Body of pancreas (tissue), 4 donors: ENCODE measurements around the gene CHRDL2. TPM values are rescaled to one million over a fixed set of nuclear protein-coding genes. Genes with fewer than 3 reads are reported as not detected.

Source experiments
- ATAC-seq: fragments of 150-250 bp; one replicate; pipeline ENCODE4 v1.9.1; 2016
- DNase-seq, 4 donors: peaks; one replicate each; pipeline ENCODE4 v3.0.0-alpha.2; 2019
- H3K27ac ChIP-seq, 4 donors: fragments of 200-600 bp; sonication (generic); 1 replicate in 3 of 4; 2 replicates in 1 of 4; pipeline versions ENCODE4 v1.5.1 to v1.6.1; 2016 to 2019; ENCODE audit warnings: mild to moderate bottlenecking in 1 of 4, mixed read lengths in 1 of 4, moderate library complexity in 1 of 4
- H3K27me3 ChIP-seq, 2 donors: fragments of 200-600 bp; sonication (generic); one replicate each; pipeline ENCODE4 v1.6.0; 2016; ENCODE audit warnings: mild to moderate bottlenecking in 1 of 2
- H3K36me3 ChIP-seq, 2 donors: fragments of 200-600 bp; sonication (generic); replicated peaks in 1 of 2; 2 replicates each; pipeline ENCODE4 v1.5.1; 2016; ENCODE audit warnings: low read depth in 2 of 2; ENCODE audit not compliant: insufficient read depth in 1 of 2
- H3K4me1 ChIP-seq: fragments of 200-600 bp; sonication (generic); one replicate; pipeline ENCODE4 v1.6.0; 2016
- H3K4me3 ChIP-seq, 2 donors: fragments of 200-600 bp; sonication (generic); 1 replicate in 1 of 2; 2 replicates in 1 of 2; pipeline ENCODE4 v1.5.1; 2016 to 2019
- H3K9me3 ChIP-seq, 3 donors: fragments of 200-600 bp; sonication (generic); 1 replicate in 2 of 3; 2 replicates in 1 of 3; pipeline ENCODE4 v1.5.1; 2016
- CTCF ChIP-seq, 7 experiments: fragments of 450-650 bp in 4 of 7; fragments of 200-600 bp in 3 of 7; sonication (generic) in 3 of 7; IDR thresholded peaks; one replicate each; pipeline ENCODE4 v1.5.1; 2016 to 2019; ENCODE audit warnings: antibody characterized with exemption in 7 of 7
- POLR2A ChIP-seq, 3 donors: fragments of 450-650 bp; IDR thresholded peaks; one replicate each; pipeline ENCODE4 v1.6.1; 2016; ENCODE audit warnings: antibody characterized with exemption in 3 of 3, mild to moderate bottlenecking in 2 of 3
- whole genome bisulfite sequencing, 2 donors: methylation state at CpG; one replicate each; pipeline ENCODE4 v1.1.5; 2017; 5-methylcytosine and 5-hydroxymethylcytosine counted together
- intact Hi-C: fragments of 100-400 bp; cut with DNase I; formaldehyde crosslinking; loops from one replicate; pipeline ENCODE4 v1.15.1; 2023
- total RNA-seq, 2 donors: library from RNA; depleted of rRNA; stranded (reverse); fragments of >200 nt; gene quantifications; one replicate each; pipeline ENCODE4 v1.1.0, GENCODE V29; 2016

The CHRDL2 gene
- total RNA-seq, 2 donors from 2014 or later: not detected

DNA sequence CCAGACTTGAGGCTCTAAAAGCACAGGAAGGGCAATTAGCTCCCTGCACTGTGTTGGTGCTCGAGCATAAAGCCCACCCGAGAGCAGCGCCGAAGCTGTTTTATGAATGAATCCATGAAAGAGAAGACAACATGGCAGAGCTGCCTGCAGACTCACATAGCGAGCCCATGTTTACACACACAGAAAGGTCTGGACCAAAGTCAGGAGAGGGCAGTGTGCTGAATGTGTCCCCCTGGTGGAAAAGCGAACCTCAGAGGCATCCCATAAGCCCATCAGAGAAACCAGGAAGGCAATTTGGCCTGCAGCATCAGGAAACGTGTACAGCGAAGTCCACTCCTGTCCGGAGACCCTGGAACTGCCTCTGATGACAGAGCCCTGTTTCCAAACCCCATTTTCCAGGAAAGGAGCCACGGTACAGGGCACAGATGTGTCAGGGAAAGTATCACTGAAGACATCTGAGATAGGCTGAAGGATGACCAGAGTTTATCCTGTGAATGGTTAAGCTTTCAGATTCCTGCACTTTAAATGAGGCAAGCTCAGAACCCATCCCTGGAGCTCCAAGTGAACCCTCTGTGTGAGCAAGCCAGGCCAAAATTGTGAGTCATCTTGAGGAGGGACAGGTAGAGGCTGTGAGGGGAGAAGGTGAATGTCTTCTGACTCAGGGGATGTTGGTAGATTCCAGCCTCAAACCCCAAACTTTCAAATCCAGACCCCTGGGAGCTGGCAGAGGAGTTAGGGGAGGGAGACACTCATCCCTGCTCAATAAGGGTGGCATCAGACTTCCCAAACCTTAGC lies 36.9 kb downstream of the CHRDL2 start:
- DNase-seq (no peak), ATAC-seq (no peak)
- Histone ChIP-seq H3K9me3 (no peaks in the 10 kb centered on the region), H3K4me3 (no peak overlapping the region), H3K4me1 (peaks cover 33% of the 10 kb centered on the region), H3K36me3 (no peaks in the 10 kb centered on the region), H3K27me3 (no peaks in the 10 kb centered on the region), H3K27ac (no peak overlapping the region)
- no peak for TF ChIP-seq POLR2A (IDR thresholded peaks at IDR 0.05)
- no peak for TF ChIP-seq CTCF (IDR thresholded peaks at IDR 0.05)
- intact Hi-C loops: no loop called here
- WGBS, 2 donors: 79 to 87% methylated on average over 10 of the region's 10 CpGs

DNA sequence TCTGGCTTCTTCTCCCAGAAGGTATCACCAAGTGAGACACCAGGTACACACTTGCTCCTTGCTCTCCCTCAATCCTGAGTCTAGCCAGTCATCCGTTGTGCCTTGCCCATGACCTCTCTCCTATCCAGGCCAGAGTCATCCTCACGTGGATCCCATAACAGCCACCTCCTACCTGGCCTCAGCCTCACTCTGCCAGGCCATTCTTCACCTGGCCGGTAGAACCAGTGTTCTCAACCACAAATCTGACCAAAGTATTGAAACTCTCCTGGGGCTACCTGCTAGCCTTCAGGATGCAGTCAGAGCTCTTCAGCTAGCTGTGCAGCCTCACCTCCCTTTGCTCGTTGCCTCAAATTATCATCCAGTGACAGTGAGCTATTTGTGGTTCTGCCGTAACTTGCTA lies 37.7 kb downstream of the CHRDL2 start:
- no peak for DNase-seq
- H3K4me1 ChIP-seq: peaks cover 30% of the 10 kb centered on the region
- H3K27me3 ChIP-seq: no peaks in the 10 kb centered on the region
- TF ChIP-seq CTCF (IDR thresholded peaks at IDR 0.05) (no peak), POLR2A (IDR thresholded peaks at IDR 0.05) (no peak)
- WGBS, 2 donors: 81 to 89% methylated on average over 5 of the region's 5 CpGs
- no peaks in the 10 kb centered on the region for H3K36me3 ChIP-seq
- intact Hi-C loops: no loop called here
- no peaks in the 10 kb centered on the region for H3K9me3 ChIP-seq
- H3K4me3 ChIP-seq: no peak overlapping the region
- no peak overlapping the region for H3K27ac ChIP-seq
- no peak for ATAC-seq

GRCh38 chr11:74691755-74692154 lies 39.5 kb downstream of the CHRDL2 start:
- no peak overlapping the region for H3K27ac ChIP-seq
- peaks cover 12% of the 10 kb centered on the region for H3K4me1 ChIP-seq
- no peaks in the 10 kb centered on the region for H3K27me3 ChIP-seq
- DNase-seq: no peak
- intact Hi-C loops: no loop called here
- WGBS, 2 donors: 68 to 82% methylated on average over 3 to 4 of the region's 4 CpGs
- TF ChIP-seq POLR2A (IDR thresholded peaks at IDR 0.05): no peak
- no peak for TF ChIP-seq CTCF (IDR thresholded peaks at IDR 0.05)
- no peaks in the 10 kb centered on the region for H3K9me3 ChIP-seq
- H3K36me3 ChIP-seq: no peaks in the 10 kb centered on the region
- H3K4me3 ChIP-seq: no peak overlapping the region
- ATAC-seq: no peak

GRCh38 chr11:74689666-74690065 lies 41.6 kb downstream of the CHRDL2 start:
- 94 to 96% methylated on average over 4 of the region's 4 CpGs for WGBS, 2 donors
- no peaks in the 10 kb centered on the region for H3K36me3 ChIP-seq
- TF ChIP-seq CTCF (IDR thresholded peaks at IDR 0.05) (no peak), POLR2A (IDR thresholded peaks at IDR 0.05) (no peak)
- intact Hi-C loops: no loop called here
- H3K9me3 ChIP-seq: no peaks in the 10 kb centered on the region
- no peak overlapping the region for H3K27ac ChIP-seq
- ATAC-seq: no peak
- no peak overlapping the region for H3K4me3 ChIP-seq
- no peak for DNase-seq
- no peaks in the 10 kb centered on the region for H3K27me3 ChIP-seq
- H3K4me1 ChIP-seq: no peaks in the 10 kb centered on the region
